GM21737 (cell line): Measurements from ENCODE around the gene C10orf53.

Experiments
- ATAC-seq: cut with Tn5 transposase; IDR thresholded peaks from one replicate; pipeline ENCODE4 v1.9.1; 2021; ENCODE audit warnings: mild to moderate bottlenecking, moderate library complexity; ENCODE audit not compliant: unreplicated experiment

The C10orf53 gene

GRCh38 chr10:49736564-49737113 lies 57.2 kb downstream of the C10orf53 start:
- ATAC-seq, result no peak

- no peak for ATAC-seq
These were observed 58.2 kb downstream of the C10orf53 start for GRCh38 chr10:49737474-49738201.

DNA sequence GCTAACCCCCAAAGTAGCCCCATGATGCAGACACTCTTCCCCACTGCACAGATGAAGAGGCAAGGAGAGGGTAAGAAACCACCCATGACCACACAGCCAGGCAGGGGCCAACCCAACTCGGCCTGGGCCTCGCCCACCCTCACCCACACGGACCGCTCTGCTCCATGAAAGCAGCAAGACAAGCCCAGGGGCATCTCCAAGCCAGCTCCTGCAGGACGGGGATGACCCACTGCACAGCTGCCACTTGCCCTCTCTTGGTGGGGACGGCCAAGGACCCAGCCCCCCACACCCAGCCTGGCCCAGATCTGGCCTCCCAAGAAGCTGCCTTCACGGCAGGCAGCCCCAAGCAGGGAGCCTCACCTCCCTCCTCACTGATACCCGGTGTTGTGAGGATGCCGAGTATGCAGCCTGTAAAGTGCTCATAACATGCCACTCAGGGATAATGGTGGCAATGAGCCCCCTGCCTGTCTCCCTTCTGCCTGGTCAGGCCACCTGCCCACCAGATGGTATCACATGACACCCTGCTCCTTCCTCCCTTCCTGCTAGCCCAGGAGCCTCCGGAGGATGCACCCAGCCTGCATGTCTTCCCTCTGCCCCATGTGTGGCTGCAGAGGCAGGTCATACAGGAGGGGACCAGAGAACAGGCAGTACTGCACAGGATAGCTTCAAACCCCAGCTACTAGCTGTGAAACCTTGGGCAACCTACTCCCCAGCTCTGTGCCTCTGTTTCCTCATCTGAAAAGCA lies 59.3 kb downstream of the C10orf53 start:
- ATAC-seq, result no peak

- no peak for ATAC-seq
These were observed 60.0 kb downstream of the C10orf53 start for GRCh38 chr10:49739426-49739825.

DNA sequence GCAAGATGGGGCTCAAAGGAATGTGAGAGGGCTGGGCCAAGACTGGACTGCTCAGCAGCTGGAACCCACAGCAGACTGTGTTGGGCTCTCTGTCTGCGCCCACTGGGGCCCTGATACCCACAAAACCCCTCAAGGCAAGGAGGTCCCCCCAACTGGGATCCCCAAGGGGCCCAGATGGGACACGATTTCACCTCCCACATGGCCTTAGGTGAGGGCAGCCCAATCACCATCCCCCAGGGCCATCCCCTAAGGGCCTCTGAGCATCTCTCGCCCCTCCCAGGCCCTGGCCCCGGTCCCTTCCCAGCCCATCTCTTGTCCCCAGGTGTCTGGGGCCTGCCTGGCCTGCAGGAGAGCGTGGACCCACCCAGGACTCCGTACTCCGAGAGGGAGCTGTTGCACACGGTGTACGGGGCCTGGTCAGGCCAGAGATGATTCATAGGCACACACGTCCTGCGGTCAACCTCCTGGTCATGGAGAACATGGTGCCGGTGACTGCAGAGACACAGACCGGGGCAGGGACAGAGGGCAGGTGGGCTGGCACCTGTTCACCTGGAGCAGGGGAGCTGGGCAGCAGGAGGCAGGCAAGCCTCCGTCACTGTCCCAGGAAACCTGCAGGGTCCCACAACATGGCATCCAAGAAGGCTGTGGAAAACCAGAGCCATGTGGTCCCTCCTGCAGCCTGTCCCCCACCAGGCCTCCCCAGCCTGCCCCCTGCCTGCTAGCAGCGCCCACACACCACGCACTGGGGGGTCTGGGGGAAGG lies 61.1 kb downstream of the C10orf53 start:
- no peak for ATAC-seq

DNA sequence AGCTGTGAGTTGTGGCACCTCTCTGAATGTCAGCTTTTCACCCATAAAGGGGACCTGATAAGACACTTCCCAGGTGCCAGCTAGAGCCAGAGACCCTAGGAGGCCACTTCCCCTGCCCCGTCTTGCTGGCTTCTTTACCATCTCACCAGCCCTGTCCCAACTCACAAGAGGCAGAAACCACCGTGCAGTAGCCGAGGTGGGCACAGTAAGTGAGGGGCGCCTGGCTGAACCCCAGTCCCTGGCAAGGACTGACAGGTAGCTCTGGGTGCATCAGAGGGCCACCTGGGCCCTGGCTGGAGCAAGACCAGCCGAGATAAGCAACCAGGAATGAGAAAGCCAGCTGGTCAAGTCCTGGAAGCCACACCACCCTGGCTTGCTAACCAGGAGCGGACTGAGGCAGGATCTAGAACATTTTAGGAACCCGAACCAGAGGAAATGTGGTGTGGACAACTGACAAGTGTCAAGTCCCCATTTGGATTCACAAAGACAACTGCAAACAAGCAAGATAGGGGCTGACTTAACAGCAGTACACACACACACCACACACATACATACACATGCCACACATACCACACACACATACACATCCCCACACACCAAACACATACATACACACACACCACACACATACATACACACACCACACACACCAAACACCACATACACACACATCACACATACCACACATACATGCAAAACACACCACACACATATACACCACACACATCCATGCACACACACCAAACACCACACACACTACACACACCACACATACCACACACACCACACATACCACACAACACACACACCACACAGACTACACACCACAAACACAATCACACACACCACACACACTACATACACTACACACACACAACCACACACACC lies 61.9 kb downstream of the C10orf53 start:
- no peak for ATAC-seq

- no peak for ATAC-seq
These were observed 63.4 kb downstream of the C10orf53 start for GRCh38 chr10:49742683-49743463.

DNA sequence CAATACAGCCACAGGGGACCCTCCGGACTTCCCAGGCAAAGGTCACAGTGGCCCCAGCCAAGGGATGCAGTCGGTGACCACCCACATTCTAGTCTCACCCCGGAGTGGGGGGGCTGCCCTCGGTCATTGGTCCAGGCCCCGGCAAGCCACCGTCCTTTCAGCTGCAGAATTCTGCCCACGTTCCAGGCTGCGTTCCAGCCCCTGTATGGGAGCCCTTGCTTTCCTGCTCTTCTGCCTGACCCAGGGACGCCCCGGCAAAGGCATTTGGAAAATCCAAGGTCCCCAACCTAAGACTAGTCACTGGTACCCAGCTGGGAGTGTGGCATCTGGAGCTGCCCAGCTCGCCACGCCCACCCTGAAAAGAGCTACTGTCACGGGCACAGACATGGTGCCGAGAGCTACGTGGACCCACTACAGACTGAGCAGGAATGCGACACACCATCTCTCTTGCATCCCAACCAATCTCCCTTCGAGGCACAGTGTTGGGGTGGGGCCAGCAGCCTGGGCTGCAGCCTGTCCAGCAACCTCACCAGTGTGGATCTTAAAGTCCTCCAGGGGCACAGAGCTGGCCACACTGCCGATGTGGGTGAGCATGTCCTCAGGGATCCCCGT lies 64.1 kb downstream of the C10orf53 start:
- no peak for ATAC-seq

DNA sequence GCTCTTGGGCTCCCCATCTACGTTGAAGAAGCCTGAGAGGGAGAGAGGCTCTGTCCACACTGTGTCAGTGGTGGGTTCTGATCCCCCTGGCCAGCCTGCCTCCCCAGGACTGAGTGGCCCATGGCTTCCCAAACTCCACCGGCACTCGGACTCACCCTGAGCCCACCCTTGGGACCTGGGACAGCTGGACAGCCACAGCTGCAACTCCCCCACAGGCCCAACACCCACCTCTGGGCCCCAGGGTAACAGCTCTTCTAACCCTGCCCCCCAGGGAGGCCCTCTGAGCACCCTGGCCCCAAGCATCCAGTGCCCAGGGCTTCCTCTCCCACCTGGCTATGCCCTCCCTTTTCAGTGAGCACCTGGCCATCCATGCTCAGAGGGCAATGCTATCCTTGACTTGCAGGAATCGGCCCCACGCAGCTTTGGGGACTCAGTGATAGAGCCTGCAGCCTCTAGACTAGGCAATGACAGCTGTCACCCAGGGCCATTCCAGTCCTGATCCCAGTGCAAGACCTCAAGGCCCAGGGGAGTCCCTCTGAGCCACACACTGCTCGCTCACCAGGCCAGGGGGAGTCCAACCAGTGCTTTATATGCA lies 64.7 kb downstream of the C10orf53 start:
- ATAC-seq, result no peak

GRCh38 chr10:49744924-49745605 lies 65.6 kb downstream of the C10orf53 start:
- ATAC-seq, result no peak

- no peak for ATAC-seq
These were observed 66.3 kb downstream of the C10orf53 start for GRCh38 chr10:49745756-49746155.

DNA sequence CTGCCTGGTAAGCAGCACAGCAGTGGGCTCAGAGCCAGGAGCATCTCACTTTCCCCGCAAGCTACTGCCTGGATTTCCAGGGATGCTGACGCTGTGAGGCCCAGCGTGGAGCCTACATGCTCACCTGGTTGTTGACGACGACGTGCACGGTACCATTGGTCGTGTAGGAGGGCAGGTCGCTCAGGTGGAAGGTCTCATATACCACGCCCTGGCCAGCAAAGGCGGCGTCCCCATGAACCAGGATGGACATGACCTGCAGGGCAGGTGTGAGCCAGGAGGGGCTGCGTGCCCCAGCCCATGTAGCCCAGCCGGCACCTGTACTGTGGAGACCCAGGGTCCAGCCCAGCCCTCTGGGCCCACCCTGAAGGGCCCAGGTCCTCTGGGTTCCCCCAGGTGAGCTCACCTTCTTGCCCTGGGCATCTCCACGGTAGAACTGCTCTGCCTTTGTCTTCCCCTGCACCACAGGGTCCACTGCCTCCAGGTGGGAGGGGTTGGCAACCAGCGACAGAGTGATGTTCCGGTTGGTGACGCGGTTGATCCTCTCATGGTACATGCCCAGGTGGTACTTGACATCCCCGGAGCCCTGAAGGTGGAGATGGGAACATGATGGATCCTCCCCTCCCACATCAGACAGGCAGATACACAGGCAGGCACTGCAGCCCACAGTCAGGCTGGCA lies 67.3 kb downstream of the C10orf53 start:
- no peak for ATAC-seq
